Caki2 (cell line): Measurements from ENCODE around the gene NPM3. TPM values are rescaled to one million over a fixed set of nuclear protein-coding genes. Genes with fewer than 3 reads are reported as not detected.
"Not testable (repeated sequence)": the region's sequence is repeated elsewhere in the genome, so short reads cannot be mapped to it uniquely, and the experiment has no call there.

Experiments
- DNase-seq: peaks from one replicate; pipeline ENCODE4 v3.0.0-alpha.2; 2015; ENCODE audit warnings: low read depth
- in situ Hi-C: cut with HindIII; loops from 2 replicates; pipeline ENCODE4 v1.10.0; 2016; ENCODE audit warnings: low sequenced_read_pairs, low pct_unique_long_range_greater_than_20kb, mixed read lengths
- total RNA-seq: library from RNA; depleted of rRNA; stranded (reverse); fragments of >200 nt; shearing (Covaris generic); gene quantifications from 2 replicates; pipeline ENCODE4 v1.2.3, GENCODE V29; 2014; ENCODE audit warnings: low replicate concordance

NPM3 gene
- total RNA-seq, 1 experiment from 2014 or later: 172 TPM

DNA sequence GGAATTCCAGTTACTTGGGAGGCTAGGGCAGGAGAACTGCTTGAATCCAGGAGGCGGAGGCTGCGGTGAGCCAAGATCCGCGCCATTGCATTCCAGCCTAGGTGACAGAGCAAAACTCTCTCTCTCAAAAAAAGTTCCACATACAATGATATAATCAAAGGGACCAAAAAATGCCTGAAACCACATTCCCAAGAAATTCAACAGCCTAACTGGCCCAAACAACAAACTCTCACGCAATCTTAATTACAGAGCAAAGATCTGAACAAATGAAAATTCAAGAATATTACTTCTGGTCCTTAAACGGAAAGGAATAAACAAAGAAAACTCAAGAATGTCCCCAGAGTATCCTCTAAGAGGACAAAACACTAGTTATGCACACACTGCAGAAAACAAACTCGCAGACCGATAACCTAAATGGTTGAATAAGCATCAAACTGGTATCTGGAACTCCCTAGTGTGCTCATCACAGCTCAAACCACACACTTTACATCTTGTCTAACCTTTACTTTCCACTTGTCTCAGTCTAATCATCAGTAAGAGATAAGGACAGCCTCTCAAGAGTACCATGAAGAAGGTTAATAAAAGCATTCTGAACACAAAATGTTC, 31.3 kb upstream of the NPM3 start:
- in situ Hi-C loops: no loop called here
- no peak for DNase-seq

DNA sequence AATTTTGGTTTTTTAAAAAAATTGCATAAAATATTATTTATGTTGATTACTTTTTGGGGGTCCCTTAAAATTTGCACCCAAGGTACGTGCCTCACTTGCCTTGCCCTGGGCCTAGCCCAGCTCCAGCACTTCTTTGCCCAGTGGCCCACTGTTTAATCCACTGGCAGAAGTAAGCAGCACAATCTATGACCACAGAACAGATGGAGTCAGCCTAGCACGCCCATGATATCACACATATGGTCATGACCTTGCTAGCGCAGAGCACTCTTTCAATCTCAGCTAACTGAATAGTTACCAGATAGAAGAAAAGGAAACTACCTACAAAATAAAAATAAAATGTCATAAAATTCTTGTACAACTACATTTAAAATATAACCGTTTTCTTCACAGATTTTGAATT, 29.4 kb upstream of the NPM3 start:
- in situ Hi-C loops: no loop called here
- DNase-seq: no peak

DNA sequence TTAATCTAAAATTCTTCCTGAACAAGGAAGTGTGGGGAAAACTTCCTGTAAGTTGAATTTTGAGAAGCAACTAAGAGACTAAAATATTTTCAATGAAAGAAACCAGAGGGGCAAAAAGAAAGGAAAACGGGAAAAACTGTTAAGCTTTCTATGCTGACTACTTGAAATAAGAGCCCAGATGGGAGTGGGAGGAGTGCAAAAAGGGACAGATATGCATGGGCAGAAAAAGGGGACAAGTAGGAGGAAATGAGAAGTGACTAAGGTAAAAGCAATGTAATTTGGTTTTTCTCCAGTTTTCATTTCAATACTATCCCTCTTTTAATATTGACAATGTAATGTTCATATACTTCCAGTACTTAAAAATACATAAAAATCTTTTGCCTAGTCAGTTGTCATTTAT, 23.9 kb upstream of the NPM3 start:
- in situ Hi-C loops: no loop called here
- no peak for DNase-seq

DNA sequence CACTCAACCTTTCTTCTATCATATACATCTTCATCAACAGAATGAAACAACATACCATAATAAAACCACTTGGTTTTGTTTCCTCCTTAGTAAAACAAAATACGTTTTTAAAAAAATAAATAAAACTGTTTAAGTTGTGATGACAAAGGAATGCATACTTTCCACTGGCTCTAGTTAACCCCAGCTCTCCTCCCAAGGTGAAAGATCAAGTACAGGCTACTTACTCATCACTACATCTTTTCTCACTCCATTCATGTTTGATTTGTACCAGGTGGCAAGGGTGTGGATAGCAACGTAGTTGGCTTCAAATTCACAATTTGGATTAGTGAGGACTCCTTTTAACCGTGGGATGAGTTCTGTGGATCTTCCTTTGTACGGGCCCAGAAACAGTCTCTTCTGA, 20.3 kb upstream of the NPM3 start:
- in situ Hi-C loops: no loop called here
- DNase-seq: no peak

DNA sequence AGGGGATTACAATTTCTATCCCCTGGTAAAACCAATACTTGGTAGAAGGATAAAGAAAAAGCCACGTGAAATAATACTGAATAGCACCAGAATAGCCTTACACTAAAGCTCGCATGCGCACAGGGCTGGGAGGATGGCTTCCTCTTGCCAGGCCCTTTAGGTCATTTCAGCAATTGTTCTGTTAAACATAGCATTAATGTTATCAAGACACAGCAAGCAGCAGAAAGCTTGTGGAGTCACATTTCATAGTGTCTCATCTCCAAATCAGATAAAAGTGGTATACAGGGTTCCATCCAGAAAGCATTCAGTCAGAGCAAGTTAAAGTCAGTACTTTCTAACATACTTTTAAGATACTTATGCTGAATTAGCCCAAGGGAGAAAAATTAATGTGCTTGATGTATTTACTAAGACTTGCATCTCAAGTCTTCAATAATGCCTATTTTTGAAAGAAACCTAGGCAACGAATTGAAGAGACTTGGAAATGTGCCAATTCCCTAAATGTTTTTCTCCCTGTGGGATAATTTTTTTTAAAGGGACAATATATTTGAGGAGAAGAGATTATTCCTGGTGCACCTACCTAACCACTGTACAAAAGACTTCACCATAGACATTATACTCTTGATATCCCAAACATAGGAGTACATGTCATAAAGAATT, 14.3 kb upstream of the NPM3 start:
- in situ Hi-C loops: no loop called here

DNA sequence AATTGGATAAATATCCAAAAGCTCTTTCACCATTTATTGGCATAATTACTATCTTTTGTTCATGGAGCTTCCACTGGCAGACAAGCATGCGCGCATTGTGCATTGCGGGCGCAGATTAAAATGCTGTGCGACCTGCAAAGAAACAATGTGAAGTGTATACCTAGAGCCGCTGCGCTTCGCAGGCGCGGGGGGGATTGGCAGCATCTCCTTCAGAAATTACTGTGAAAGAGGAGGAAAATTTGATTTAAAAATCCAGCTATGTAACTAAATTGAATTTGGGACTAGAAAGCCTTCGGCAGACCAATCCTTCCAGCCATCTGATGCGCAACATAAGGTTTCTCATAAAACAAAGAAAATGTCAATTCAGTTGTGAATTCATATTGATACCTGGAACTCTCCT, 10.3 kb upstream of the NPM3 start:
- no peak for DNase-seq
- in situ Hi-C loops: no loop called here

More for the DNA sequence above, 14.3 kb upstream of the NPM3 start:
- no peak for DNase-seq

DNA sequence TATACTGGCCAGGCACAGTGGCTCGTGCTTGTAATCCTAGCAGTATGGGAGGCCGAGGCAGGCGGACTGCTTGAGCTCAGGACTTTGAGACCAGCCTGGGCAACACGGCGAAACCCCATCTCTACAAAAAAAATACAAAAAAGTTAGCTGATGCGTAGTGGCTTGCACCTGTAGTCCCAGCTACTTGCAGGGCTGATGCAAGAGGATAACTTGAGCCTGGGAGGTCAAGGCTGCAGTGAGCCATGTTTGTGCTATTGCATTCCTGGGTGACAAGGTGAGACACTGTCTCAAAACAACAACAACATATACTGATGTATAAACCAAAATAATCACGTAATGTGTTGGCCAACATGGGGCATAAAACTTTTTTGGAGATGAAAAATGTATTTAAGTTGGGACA, 6.4 kb upstream of the NPM3 start:
- DNase-seq: no peak
- in situ Hi-C loops: no loop called here

DNA sequence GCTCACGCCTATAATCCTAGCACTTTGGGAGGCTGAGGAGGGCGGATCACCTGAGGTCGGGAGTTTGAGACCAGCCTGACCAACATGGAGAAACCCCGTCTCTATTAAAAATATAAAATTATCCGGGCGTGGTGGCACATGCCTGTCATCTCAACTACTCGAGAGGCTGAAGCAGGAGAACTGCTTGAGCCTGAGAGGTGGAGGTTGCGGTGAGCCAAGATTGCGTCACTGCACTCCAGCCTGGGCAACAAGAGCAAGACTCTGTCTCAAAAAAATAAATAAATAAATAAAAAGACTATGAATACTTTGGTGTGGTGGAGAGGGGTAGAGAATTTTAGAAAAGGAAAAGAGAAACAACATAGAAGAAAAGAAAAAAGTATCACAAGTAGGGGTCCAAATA, 6.0 kb upstream of the NPM3 start:
- DNase-seq, in situ Hi-C loops: not testable (repeated sequence)

DNA sequence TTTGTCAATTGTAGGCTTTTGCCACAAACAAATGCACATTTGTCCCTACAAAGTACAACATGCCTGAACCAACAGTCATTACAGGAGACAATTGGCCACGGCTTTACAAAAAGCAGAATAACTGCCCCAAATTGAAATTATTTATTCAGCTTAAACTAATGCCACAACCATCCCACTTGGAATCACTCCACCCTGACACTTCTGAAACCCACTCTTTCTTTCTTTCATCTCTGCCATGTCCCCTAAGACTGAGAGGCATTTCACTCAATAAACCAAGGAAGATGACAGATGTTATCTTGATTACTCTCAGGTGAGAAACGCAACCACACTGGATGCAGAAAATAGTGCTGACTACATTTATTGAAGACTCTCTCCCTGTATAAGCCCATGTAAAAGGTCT, 2.6 kb upstream of the NPM3 start:
- DNase-seq: no peak
- in situ Hi-C loops: no loop called here

DNA sequence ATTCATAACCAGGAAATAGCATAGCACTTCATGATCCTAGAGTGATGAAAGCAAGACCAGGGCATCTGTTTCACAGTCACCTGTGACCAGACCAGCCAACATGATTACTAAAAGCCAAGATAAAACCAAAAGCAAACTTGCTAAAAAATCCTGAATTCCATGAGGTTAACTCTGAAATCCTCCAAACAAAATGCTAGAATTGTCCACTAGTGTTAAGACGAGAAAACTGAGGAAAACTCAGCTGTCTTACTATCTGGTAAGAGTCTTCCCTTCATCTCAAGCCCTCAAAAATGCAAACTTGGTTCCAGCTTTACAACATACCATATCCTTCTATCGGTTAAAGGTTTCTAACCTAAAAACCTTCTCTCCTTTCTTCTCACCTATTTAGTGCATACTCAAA, 1.3 kb upstream of the NPM3 start:
- in situ Hi-C loops: no loop called here

DNA sequence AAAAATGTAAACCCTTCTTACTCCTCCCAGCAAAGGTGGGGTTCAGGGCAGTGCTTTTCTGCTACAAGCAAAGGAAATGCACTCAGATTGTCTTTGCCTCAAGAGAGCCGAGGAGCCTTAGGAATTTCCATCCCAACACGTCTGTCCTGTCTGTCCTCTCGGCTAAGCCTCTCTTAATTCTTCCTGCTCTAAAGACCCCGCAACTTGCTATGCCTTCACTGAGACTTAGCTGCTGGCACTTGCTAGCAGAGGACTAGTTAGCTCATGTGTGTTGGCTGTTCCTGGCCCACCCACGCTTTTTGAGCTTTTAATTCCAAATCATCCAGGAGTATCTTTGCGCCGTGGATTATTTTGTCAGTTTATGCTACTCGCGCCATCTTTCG, 481 bp upstream of the NPM3 start:
- in situ Hi-C loops: no loop called here
- DNase-seq: no peak

More for the DNA sequence above, 1.3 kb upstream of the NPM3 start:
- no peak for DNase-seq

DNA sequence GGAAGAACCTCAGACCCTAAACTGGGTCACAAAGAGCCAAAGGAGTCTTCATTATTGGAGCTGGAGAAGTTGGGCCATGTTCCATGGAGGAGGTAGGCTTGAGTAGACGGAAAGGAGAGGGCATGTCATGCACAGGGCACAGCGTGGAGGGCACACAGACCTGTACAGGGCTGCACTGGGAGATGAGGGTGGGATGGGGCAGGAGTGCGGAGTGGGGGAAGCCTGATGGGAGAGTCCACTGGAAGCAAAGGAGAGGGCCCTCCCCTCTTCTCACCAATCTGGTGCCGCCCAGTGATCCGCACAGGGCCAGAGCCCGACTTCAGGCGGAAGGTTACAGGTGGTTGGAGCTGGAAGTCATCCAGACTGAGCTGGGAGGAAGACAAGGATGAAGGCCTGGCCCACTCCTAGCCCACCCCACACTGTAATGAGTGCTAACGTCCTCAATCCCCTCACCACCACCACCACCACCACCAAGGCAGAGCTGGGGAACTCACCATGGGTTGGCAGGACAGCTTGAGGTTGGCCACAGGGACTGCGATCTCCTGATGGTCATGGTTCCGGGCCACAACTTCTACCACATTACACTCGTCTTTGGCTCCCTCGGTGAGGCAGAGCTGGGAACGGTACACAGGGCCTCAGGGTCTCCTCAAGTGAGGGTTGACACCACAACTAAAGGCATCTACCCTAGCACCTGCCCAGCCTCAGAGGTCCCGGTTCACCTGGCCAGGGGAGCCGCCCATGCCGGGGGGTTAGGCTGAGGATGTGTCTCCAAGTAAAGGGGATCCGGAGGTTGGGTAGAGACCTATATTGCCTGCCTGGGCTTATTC, 1.0 kb downstream of the NPM3 start:
- in situ Hi-C loops: no loop called here
- DNase-seq: no peak

DNA sequence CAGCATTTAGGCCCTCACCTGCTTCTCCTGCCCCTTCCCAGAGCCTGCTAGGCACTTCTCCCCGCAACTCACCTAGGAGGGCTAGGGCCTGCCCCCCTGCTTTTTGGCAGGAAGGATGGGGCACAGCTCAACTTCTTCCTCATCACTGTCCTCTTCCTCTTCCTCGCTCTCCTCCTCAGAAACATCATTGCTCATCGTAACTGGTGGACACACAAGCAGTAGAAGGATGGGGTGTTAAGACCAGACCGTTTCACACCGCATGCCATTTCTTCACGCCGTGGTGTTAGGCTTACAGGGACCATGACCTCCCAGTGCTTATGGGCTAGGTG, 1.6 kb downstream of the NPM3 start:
- in situ Hi-C loops: no loop called here
- DNase-seq: no peak

DNA sequence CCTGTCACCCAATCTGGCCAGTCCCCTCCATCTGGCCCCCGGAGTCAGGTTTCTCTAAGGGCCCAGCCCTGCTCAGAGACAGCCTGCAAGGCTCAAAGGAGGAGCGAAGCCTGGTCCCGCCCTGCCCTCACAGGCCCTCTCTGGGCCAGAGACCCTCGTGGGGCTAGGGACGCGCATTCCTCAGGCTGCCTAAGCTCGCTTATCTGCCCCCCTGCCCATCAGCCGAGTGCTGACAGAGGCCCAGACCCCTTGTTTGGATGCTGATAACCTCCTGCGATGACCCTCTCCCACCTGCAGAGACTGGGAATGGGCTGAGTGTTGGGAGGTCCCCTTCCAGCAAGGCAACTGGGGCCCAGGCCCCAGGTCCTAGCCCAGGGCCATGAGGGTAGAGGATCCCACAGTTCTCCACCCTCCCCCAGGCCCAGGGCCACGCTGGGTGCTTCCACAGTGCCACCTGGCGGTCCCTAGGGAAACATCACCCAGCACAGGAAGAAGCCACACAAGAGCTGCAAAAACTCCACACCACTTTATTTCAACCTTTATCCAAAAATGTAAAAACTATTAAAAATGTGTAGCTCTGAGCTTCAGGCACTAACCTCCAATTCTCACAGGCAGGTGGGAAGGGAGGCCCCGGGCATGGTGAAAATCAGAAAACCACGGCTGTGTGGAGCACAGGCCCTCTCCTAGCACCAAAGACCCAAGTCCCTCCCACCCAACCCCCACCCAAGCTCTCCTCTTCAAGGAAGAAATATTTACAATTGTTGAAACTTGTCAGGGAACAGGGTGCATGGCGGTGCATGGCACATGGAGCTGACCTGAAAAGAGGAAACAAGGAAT, 2.2 kb downstream of the NPM3 start:
- in situ Hi-C loops: no loop called here
- peak; percentile 39 for DNase-seq

DNA sequence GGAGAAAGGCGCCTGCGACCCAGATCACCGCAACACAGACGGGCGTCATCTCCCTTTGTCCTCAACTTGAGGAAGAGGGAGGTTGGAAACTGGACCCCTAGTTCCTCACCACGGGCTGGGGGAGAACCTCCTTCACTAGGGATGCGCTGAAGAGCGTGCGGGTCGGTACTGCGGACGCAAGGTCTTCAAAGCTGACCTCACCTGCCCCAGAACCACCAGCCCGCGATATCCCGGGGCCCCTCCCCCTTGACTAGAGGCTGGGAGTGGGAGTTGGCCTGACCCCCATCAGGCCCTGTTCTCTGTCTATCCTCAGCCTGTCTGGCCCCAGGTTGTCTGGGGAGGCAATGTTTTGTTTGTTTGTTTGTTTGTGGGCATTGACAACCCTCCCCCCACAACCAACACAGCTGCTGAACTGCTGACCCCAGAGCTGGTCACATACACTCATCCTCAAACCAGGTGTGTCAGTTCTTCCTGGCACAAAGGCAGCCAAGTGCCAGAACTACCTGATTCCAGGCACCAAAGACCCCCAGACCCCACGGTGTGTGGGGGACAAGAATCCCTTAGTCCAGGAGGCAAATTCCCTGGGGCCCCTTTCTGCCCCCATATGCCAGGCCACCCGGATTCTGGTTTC, 2.9 kb downstream of the NPM3 start:
- no peak for DNase-seq
- in situ Hi-C loops: no loop called here

DNA sequence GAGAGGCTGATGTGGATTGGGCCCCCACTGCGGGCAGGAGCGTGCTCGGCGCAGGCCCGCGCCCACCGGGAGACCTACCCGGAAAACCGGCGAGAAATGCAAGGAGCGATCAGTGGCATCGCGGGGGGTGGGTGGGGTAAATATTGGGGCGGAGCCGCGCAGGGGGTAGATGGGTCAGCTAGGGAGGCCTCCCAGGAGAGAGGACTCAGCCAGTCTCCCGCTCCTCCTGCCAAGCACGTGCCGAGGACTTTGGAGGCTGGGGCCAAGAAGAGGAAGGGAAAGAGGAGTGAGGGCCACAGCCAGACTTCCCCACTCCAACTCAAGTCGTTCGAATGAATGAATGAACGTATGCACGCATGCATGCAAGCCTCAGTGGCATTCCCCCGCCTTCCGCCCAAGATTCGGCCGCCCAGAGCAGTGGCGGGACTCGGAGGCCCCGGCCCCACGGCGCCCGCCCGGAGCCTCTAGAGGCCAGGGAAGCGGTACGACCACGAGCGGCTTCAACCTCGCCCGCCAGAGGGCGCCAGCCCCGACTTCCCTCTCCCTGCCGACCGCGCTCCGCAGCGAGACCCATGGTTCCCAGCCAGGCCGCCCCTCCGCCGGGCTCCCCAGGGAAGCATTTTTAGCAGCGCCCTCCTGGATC, 3.6 kb downstream of the NPM3 start:
- in situ Hi-C loops: no loop called here
- DNase-seq: peak; percentile 31

DNA sequence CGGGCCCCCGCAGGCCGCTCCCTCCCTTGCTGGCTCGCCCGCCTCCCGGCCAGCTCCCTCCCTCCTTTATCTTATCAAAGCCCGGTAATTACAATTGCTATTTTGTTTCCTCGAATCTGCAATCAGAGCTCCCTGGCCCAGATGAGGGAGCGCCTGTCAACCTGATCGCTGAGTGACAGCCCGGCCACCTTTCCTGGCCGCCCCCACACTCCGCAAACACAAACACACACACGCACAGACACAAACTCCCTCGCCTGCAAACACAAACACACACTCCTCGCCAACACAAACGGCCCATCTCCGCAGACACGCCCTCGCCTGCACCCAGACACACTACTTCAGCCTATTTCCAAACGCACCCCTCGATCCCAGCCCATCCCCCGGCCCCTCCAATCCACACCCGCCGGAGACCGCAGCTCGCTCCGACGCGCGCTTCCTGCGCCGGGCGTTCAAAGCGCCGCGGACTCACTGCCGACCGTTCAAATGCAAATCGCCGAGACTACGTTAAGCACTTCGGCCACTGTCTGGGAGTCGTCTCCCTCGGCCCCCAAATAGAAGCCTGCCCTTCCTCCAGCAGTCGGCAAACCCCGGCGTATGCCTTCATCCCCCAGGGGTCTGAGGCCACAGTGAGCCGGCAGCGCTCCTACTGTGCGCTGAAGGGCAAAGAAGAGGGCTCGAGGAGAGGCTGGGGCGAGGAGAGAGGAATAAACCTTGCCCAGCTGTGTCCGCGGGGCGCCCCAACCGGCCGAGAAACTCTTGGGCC, 4.3 kb downstream of the NPM3 start:
- DNase-seq: no peak
- in situ Hi-C loops: no loop called here
